Mucosa of stomach (tissue), 1 donor: Measurements from ENCODE around the gene NXN.
"Not testable (repeated sequence)": the region's sequence is repeated elsewhere in the genome, so short reads cannot be mapped to it uniquely, and the experiment has no call there.

Source experiments
- H3K27me3 ChIP-seq: one replicate; pipeline ENCODE4 v1.7.0; 2013; ENCODE audit warnings: mild to moderate bottlenecking, low read length; ENCODE audit not compliant: control insufficient read depth, insufficient read depth
- H3K36me3 ChIP-seq: one replicate; pipeline ENCODE4 v1.7.0; 2013; ENCODE audit warnings: low read length; ENCODE audit not compliant: control insufficient read depth, insufficient read depth
- H3K4me1 ChIP-seq: one replicate; pipeline ENCODE4 v1.7.0; 2013; ENCODE audit warnings: mild to moderate bottlenecking, low read length; ENCODE audit not compliant: control insufficient read depth, insufficient read depth
- H3K4me3 ChIP-seq: one replicate; pipeline ENCODE4 v1.7.0; 2013; ENCODE audit warnings: low read length
- H3K9ac ChIP-seq: one replicate; pipeline ENCODE4 v1.7.0; 2013; ENCODE audit warnings: mild to moderate bottlenecking, low read length, moderate library complexity
- H3K9me3 ChIP-seq: one replicate; pipeline ENCODE4 v1.7.0; 2013; ENCODE audit warnings: mild to moderate bottlenecking, low read length, moderate library complexity; ENCODE audit not compliant: control insufficient read depth
- donor health status: Pancreatic carcinoma.

NXN gene

GRCh38 chr17:835721-836120 is 143.9 kb downstream of the NXN start:
- not testable (repeated sequence) for H3K4me3 ChIP-seq, H3K36me3 ChIP-seq, H3K4me1 ChIP-seq, H3K9ac ChIP-seq, H3K9me3 ChIP-seq, H3K27me3 ChIP-seq

- Histone ChIP-seq H3K9ac (no peak overlapping the region), H3K4me3 (no peak overlapping the region), H3K36me3 (no peaks in the 10 kb centered on the region), H3K9me3 (no peaks in the 10 kb centered on the region), H3K27me3 (no peaks in the 10 kb centered on the region), H3K4me1 (no peaks in the 10 kb centered on the region)
Observed at GRCh38 chr17:835263-835662, 144.3 kb downstream of the NXN start.

- Histone ChIP-seq H3K4me3 (no peak overlapping the region), H3K9ac (no peak overlapping the region), H3K27me3 (no peaks in the 10 kb centered on the region), H3K9me3 (no peaks in the 10 kb centered on the region), H3K4me1 (no peaks in the 10 kb centered on the region), H3K36me3 (no peaks in the 10 kb centered on the region)
Observed at GRCh38 chr17:834136-834535, 145.4 kb downstream of the NXN start.

GRCh38 chr17:830950-831349 is 148.6 kb downstream of the NXN start:
- no peaks in the 10 kb centered on the region for H3K27me3 ChIP-seq
- H3K9me3 ChIP-seq: no peaks in the 10 kb centered on the region
- H3K36me3 ChIP-seq: no peaks in the 10 kb centered on the region
- H3K9ac ChIP-seq: no peak overlapping the region
- no peak overlapping the region for H3K4me3 ChIP-seq
- no peaks in the 10 kb centered on the region for H3K4me1 ChIP-seq

GRCh38 chr17:830381-830780 is 149.2 kb downstream of the NXN start:
- Histone ChIP-seq H3K36me3 (no peaks in the 10 kb centered on the region), H3K4me1 (no peaks in the 10 kb centered on the region), H3K9ac (no peak overlapping the region), H3K9me3 (no peaks in the 10 kb centered on the region), H3K4me3 (no peak overlapping the region), H3K27me3 (no peaks in the 10 kb centered on the region)

GRCh38 chr17:829614-830013 is 150.0 kb downstream of the NXN start:
- H3K27me3 ChIP-seq, H3K36me3 ChIP-seq, H3K9me3 ChIP-seq, H3K4me3 ChIP-seq, H3K4me1 ChIP-seq, H3K9ac ChIP-seq: not testable (repeated sequence)

GRCh38 chr17:828761-829160 is 150.8 kb downstream of the NXN start:
- Histone ChIP-seq H3K9ac (no peak overlapping the region), H3K4me1 (no peaks in the 10 kb centered on the region), H3K36me3 (no peaks in the 10 kb centered on the region), H3K9me3 (no peaks in the 10 kb centered on the region), H3K4me3 (no peak overlapping the region), H3K27me3 (no peaks in the 10 kb centered on the region)

GRCh38 chr17:826778-827177 is 152.8 kb downstream of the NXN start:
- Histone ChIP-seq H3K4me1 (no peaks in the 10 kb centered on the region), H3K9me3 (no peaks in the 10 kb centered on the region), H3K4me3 (no peak overlapping the region), H3K36me3 (no peaks in the 10 kb centered on the region), H3K9ac (no peak overlapping the region), H3K27me3 (no peaks in the 10 kb centered on the region)

- Histone ChIP-seq H3K9ac (no peak overlapping the region), H3K36me3 (no peaks in the 10 kb centered on the region), H3K4me1 (no peaks in the 10 kb centered on the region), H3K9me3 (no peaks in the 10 kb centered on the region), H3K4me3 (no peak overlapping the region), H3K27me3 (no peaks in the 10 kb centered on the region)
Observed at GRCh38 chr17:825216-825615, 154.4 kb downstream of the NXN start.

GRCh38 chr17:824378-824777 is 155.2 kb downstream of the NXN start:
- Histone ChIP-seq H3K36me3 (no peaks in the 10 kb centered on the region), H3K4me1 (no peaks in the 10 kb centered on the region), H3K27me3 (no peaks in the 10 kb centered on the region), H3K4me3 (no peak overlapping the region), H3K9me3 (no peaks in the 10 kb centered on the region), H3K9ac (no peak overlapping the region)

GRCh38 chr17:823501-823902 is 156.1 kb downstream of the NXN start:
- Histone ChIP-seq H3K27me3 (no peaks in the 10 kb centered on the region), H3K9ac (no peak overlapping the region), H3K36me3 (no peaks in the 10 kb centered on the region)

GRCh38 chr17:819251-819650 is 160.3 kb downstream of the NXN start:
- Histone ChIP-seq H3K4me1 (no peaks in the 10 kb centered on the region), H3K9me3 (no peaks in the 10 kb centered on the region), H3K4me3 (no peak overlapping the region), H3K27me3 (no peaks in the 10 kb centered on the region), H3K9ac (no peak overlapping the region), H3K36me3 (no peaks in the 10 kb centered on the region)

More at GRCh38 chr17:823501-823902, 156.1 kb downstream of the NXN start:
- H3K9me3 ChIP-seq: no peaks in the 10 kb centered on the region
- no peaks in the 10 kb centered on the region for H3K4me1 ChIP-seq
- no peak overlapping the region for H3K4me3 ChIP-seq

GRCh38 chr17:814371-814770 is 165.2 kb downstream of the NXN start:
- no peaks in the 10 kb centered on the region for H3K4me1 ChIP-seq
- no peak overlapping the region for H3K9ac ChIP-seq
- no peaks in the 10 kb centered on the region for H3K9me3 ChIP-seq
- H3K4me3 ChIP-seq: no peak overlapping the region
- no peaks in the 10 kb centered on the region for H3K36me3 ChIP-seq
- H3K27me3 ChIP-seq: no peaks in the 10 kb centered on the region
